ENCODE data around the gene ADAM17.
"Not testable (repeated sequence)": the region's sequence is repeated elsewhere in the genome, so short reads cannot be mapped to it uniquely, and the experiment has no call there.

Gene ADAM17

GRCh38 chr2:9565436-9566153, 10.0 kb upstream of the ADAM17 start:
- no peak for DNase-seq

- no peak for DNase-seq
These were observed 5.0 kb upstream of the ADAM17 start for GRCh38 chr2:9560628-9561027.

- DNase-seq: no peak
These were observed 3.3 kb upstream of the ADAM17 start for GRCh38 chr2:9558948-9559381.

- no peak for DNase-seq
These were observed 602 bp upstream of the ADAM17 start for GRCh38 chr2:9556121-9556743.

- peak; percentile 66 for DNase-seq
These were observed 721 bp downstream of the ADAM17 start for GRCh38 chr2:9554921-9555296.

GRCh38 chr2:9552219-9553178, 3.1 kb downstream of the ADAM17 start:
- DNase-seq: no peak

GRCh38 chr2:9550859-9551391, 4.7 kb downstream of the ADAM17 start:
- DNase-seq: not testable (repeated sequence)

- DNase-seq: no peak
These were observed 6.2 kb downstream of the ADAM17 start for GRCh38 chr2:9549420-9549819.

- DNase-seq: peak; percentile 16
These were observed 7.1 kb downstream of the ADAM17 start for GRCh38 chr2:9548506-9548905.

- no peak for DNase-seq
These were observed 8.2 kb downstream of the ADAM17 start for GRCh38 chr2:9547262-9547991.

GRCh38 chr2:9545502-9545901, 10.1 kb downstream of the ADAM17 start:
- DNase-seq: no peak

- no peak for DNase-seq
These were observed 12.1 kb downstream of the ADAM17 start for GRCh38 chr2:9543557-9543956.

- DNase-seq: no peak
These were observed 16.1 kb downstream of the ADAM17 start for GRCh38 chr2:9539531-9539930.

GRCh38 chr2:9538000-9538507, 17.6 kb downstream of the ADAM17 start:
- no peak for DNase-seq

- no peak for DNase-seq
These were observed 19.1 kb downstream of the ADAM17 start for GRCh38 chr2:9536504-9536903.

GRCh38 chr2:9535177-9535576, 20.5 kb downstream of the ADAM17 start:
- DNase-seq: no peak

- no peak for DNase-seq
These were observed 22.0 kb downstream of the ADAM17 start for GRCh38 chr2:9533663-9534062.

GRCh38 chr2:9532421-9532820, 23.2 kb downstream of the ADAM17 start:
- DNase-seq: no peak

- no peak for DNase-seq
These were observed 27.4 kb downstream of the ADAM17 start for GRCh38 chr2:9527995-9528787.

- DNase-seq: no peak
These were observed 30.4 kb downstream of the ADAM17 start for GRCh38 chr2:9525266-9525665.

GRCh38 chr2:9524291-9524690, 31.3 kb downstream of the ADAM17 start:
- no peak for DNase-seq

- no peak for DNase-seq
These were observed 36.4 kb downstream of the ADAM17 start for GRCh38 chr2:9519250-9519649.
